Esophagus muscularis mucosa (tissue), 4 donors: Measurements from ENCODE around the gene TMEM41A. TPM values are rescaled to one million over a fixed set of nuclear protein-coding genes. Genes with fewer than 3 reads are reported as not detected.

Experiments
- DNase-seq: peaks from one replicate; pipeline ENCODE4 v3.0.0-alpha.2; 2017; ENCODE audit errors: extremely low spot score
- H3K27ac ChIP-seq, 4 donors: fragments of 200-600 bp; sonication (generic); replicated peaks in 1 of 4; 1 replicate in 3 of 4; 2 replicates in 1 of 4; pipeline ENCODE4 v1.5.1; 2016 to 2019; ENCODE audit warnings: mild to moderate bottlenecking in 1 of 4
- H3K27me3 ChIP-seq, 4 donors: fragments of 200-600 bp; sonication (generic); one replicate each; pipeline versions ENCODE4 v1.5.1 to v1.6.0; 2016 to 2019
- H3K36me3 ChIP-seq, 4 donors: fragments of 200-600 bp; sonication (generic); one replicate each; pipeline ENCODE4 v1.5.1; 2016 to 2019
- H3K4me1 ChIP-seq, 4 donors: fragments of 200-600 bp; sonication (generic); one replicate each; pipeline ENCODE4 v1.5.1; 2016 to 2019
- H3K4me3 ChIP-seq, 4 donors: fragments of 200-600 bp; sonication (generic); 1 replicate in 2 of 4; 2 replicates in 2 of 4; pipeline ENCODE4 v1.5.1; 2016 to 2019; ENCODE audit warnings: mild to moderate bottlenecking in 4 of 4, moderate library complexity in 1 of 4
- H3K9me3 ChIP-seq, 4 donors: fragments of 200-600 bp; sonication (generic); 1 replicate in 3 of 4; 2 replicates in 1 of 4; pipeline ENCODE4 v1.5.1; 2016 to 2019
- CTCF ChIP-seq, 3 experiments: fragments of 200-600 bp in 2 of 3; fragments of 450-650 bp in 1 of 3; sonication (generic) in 2 of 3; IDR thresholded peaks; one replicate each; pipeline ENCODE4 v1.5.1; 2017 to 2019; ENCODE audit warnings: antibody characterized with exemption in 3 of 3, mild to moderate bottlenecking in 2 of 3, moderate library complexity in 1 of 3
- EP300 ChIP-seq: sonication (generic); formaldehyde crosslinking; IDR thresholded peaks from one replicate; pipeline ENCODE4 v1.6.1; 2017; ENCODE audit warnings: antibody characterized with exemption
- POLR2A ChIP-seq: fragments of 450-650 bp; IDR thresholded peaks from one replicate; pipeline ENCODE4 v1.6.1; 2017; ENCODE audit warnings: antibody characterized with exemption, moderate library complexity, mild to moderate bottlenecking, low read depth
- POLR2AphosphoS5 ChIP-seq, 2 donors: sonication (generic); formaldehyde crosslinking; IDR thresholded peaks; one replicate each; pipeline ENCODE4 v1.6.1; 2017; ENCODE audit warnings: antibody characterized with exemption in 2 of 2
- WGBS: methylation state at CpG from one replicate; pipeline ENCODE4 v1.1.5; 2018; 5-methylcytosine and 5-hydroxymethylcytosine counted together
- intact Hi-C: fragments of 100-400 bp; cut with DNase I; formaldehyde crosslinking; loops from one replicate; pipeline ENCODE4 v1.15.1; 2023
- total RNA-seq, 4 donors: library from RNA; depleted of rRNA; stranded (reverse); fragments of >200 nt; gene quantifications; one replicate each; pipeline versions ENCODE4 v1.1.0 to v1.2.1, GENCODE V29; 2016

TMEM41A gene
- total RNA-seq, result 1 to 10 TPM; 7.5 to 9.6 (median 8.3) TPM

DNA sequence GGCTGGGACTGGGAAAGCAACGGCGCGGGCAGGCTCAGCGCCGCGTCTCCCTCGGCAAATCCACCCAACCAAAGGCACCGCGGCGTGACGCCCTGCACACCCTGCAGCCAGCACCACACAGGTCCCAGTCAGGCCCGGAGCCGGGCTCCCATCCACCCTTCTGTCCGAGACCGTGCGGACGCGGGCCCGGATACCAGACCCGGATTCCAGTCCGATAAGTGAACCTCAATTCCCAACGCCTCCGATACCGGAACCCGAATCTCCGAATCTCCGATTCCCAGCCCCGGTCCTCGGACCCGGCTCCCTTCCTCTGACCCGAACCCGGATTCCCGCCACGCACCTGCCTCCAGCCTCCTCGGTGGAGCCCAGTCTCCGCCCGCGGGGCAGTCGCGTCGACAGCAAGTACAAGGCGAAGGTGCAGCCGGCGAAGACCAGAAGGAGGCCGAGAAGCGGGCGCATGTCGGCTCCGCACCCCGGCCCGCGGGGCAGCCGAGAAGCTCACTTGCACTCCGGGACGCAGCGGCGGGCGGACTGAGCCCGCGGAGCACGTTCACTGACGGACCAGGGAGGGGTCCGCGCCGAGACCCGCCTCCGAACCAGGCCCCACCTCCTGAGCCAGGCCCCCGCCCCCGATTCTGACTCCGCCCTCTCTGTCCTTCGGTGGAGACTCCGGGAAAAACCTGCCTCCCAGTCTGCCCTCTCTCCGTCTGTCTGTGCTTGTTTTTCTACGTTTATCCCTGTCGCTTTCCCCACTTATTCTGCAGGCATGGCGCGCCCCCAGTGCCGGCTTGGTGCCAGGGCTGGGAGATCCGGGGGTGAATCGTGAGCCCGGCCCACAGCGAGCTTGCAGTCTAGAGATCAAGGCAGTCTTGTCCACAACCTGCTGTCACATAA is at the start of gene TMEM41A:
TSS of gene TMEM41A (minus strand) at position 533 of the 894 bp plus-strand sequence. CDS start at position 459, 74 bp downstream.
- WGBS, result 2% methylated on average over 30 of the region's 82 CpGs
- peaks cover 19 to 28% (median 22%) of the 10 kb centered on the region in 4 donors for H3K4me1 ChIP-seq
- TF ChIP-seq EP300 (no peak), CTCF (IDR thresholded peaks at IDR 0.05) (peak in 1 of 3 experiments; percentile 7), POLR2AphosphoS5 (IDR thresholded peaks at IDR 0.05) (peak; percentile 94 to 95), POLR2A (peak; percentile 53)
- peak; percentile 98 for DNase-seq
- H3K4me3 ChIP-seq, result peak within 1 kb of the TSS; percentile 78 to 96 (median 82)
- H3K27me3 ChIP-seq, result peaks cover 0 to 5% (median 0%) of the 10 kb centered on the region in 4 donors
- intact Hi-C loops, result loop anchor here (10.0 kb wide), 1 partner anchor 144 kb away; no protein-coding TSS in a partner anchor
- H3K9me3 ChIP-seq, result no peaks in the 10 kb centered on the region
- H3K27ac ChIP-seq, result peak within 1 kb of the TSS; percentile 82 to 92 (median 88)
- peaks cover 16 to 32% (median 30%) of the 10 kb centered on the region in 4 donors for H3K36me3 ChIP-seq

DNA sequence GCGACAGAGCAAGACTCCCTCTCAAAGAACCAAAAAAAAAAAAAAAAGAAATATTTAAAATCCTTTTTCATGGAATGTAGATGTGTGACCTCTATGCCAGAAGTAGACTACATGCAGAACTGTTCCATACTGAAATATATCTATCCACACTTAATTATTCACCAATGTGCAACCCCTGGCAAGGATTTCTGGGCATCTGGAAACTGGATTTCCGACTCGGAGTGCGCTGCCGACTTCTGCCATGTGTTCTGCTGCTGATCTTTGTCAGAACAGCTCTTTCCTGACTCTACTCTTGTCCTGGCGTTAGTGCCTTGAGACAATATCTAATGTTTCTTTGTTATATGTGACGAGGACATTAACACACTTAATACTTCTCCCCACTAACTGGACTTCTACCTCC is 41.9 kb upstream of the TMEM41A start:
- intact Hi-C loops, result no loop called here
- H3K27ac ChIP-seq, result no peak overlapping the region
- H3K36me3 ChIP-seq, result no peaks in the 10 kb centered on the region
- 81% methylated on average over 7 of the region's 7 CpGs for WGBS
- TF ChIP-seq POLR2AphosphoS5 (IDR thresholded peaks at IDR 0.05) (no peak), EP300 (no peak), POLR2A (no peak), CTCF (IDR thresholded peaks at IDR 0.05) (no peak)
- H3K4me3 ChIP-seq, result no peak overlapping the region
- H3K4me1 ChIP-seq, result no peaks in the 10 kb centered on the region
- peaks cover 0 to 7% (median 0%) of the 10 kb centered on the region in 4 donors for H3K27me3 ChIP-seq
- no peak for DNase-seq
- H3K9me3 ChIP-seq, result no peaks in the 10 kb centered on the region

GRCh38 chr3:185539934-185540333 is 41.1 kb upstream of the TMEM41A start:
- TF ChIP-seq POLR2A (no peak), POLR2AphosphoS5 (IDR thresholded peaks at IDR 0.05) (no peak), CTCF (IDR thresholded peaks at IDR 0.05) (no peak), EP300 (no peak)
- peaks cover 0 to 7% (median 0%) of the 10 kb centered on the region in 4 donors for H3K27me3 ChIP-seq
- intact Hi-C loops, result no loop called here
- H3K36me3 ChIP-seq, result no peaks in the 10 kb centered on the region
- no peaks in the 10 kb centered on the region for H3K4me1 ChIP-seq
- WGBS, result 63% methylated on average over 2 of the region's 2 CpGs
- H3K9me3 ChIP-seq, result no peaks in the 10 kb centered on the region
- no peak overlapping the region for H3K27ac ChIP-seq
- no peak for DNase-seq
- no peak overlapping the region for H3K4me3 ChIP-seq

- TF ChIP-seq EP300 (no peak), CTCF (IDR thresholded peaks at IDR 0.05) (no peak), POLR2AphosphoS5 (IDR thresholded peaks at IDR 0.05) (peak in 1 of 2 donors; percentile 24), POLR2A (no peak)
- no peaks in the 10 kb centered on the region for H3K4me1 ChIP-seq
- H3K27me3 ChIP-seq, result peaks cover 0 to 7% (median 0%) of the 10 kb centered on the region in 4 donors
- no peaks in the 10 kb centered on the region for H3K36me3 ChIP-seq
- peak; percentile 92 for DNase-seq
- no peaks in the 10 kb centered on the region for H3K9me3 ChIP-seq
- WGBS, result 43% methylated on average over 9 of the region's 9 CpGs
- intact Hi-C loops, result no loop called here
- no peak overlapping the region for H3K27ac ChIP-seq
- no peak overlapping the region for H3K4me3 ChIP-seq
Observed at GRCh38 chr3:185537369-185537970, 38.6 kb upstream of the TMEM41A start.
